Pancreas (tissue), 10 donors: ENCODE data around the gene CCDC51. TPM values are rescaled to one million over a fixed set of nuclear protein-coding genes. Genes with fewer than 3 reads are reported as not detected.
A peak's percentile ranks its signal among the peaks of the same experiment; 100 is the strongest.

Experiments used
- ATAC-seq, 4 donors: fragments of 200-7000 bp; cut with Tn5 transposase; one replicate each; pipeline versions ENCODE4 v1.8.0 to v1.9.1; 2020; ENCODE audit warnings: mild to moderate bottlenecking in 4 of 4, moderate library complexity in 4 of 4
- DNase-seq, 6 donors: peaks; one replicate each; pipeline ENCODE4 v3.0.0-alpha.2; 2020
- FAIRE-seq: peaks from 2 replicates; lab custom pipeline; 2012; peaks lifted over from hg19 to GRCh38; lab: Jason Lieb, UNC
- H3K27ac ChIP-seq, 4 donors: fragments of 200-600 bp; sonication (generic); 1 replicate in 3 of 4; 2 replicates in 1 of 4; pipeline versions ENCODE4 v1.5.0 to v1.8.0; 2020
- H3K27me3 ChIP-seq, 4 donors: fragments of 200-600 bp; one replicate each; pipeline ENCODE4 v1.8.0; 2021
- H3K36me3 ChIP-seq, 3 donors: fragments of 200-600 bp; sonication (generic) in 1 of 3; one replicate each; pipeline versions ENCODE4 v1.5.0 to v1.8.0; 2020 to 2021
- H3K4me1 ChIP-seq, 3 donors: fragments of 200-600 bp; one replicate each; pipeline ENCODE4 v1.8.0; 2021
- H3K4me3 ChIP-seq, 4 donors: fragments of 200-600 bp; sonication (generic) in 2 of 4; one replicate each; pipeline versions ENCODE4 v1.5.0 to v1.8.0; 2020 to 2021
- H3K9me3 ChIP-seq, 4 donors: fragments of 200-600 bp; one replicate each; pipeline ENCODE4 v1.8.0; 2021
- WGBS, 2 donors: extraction: QIAGEN DNeasy Blood & Tissue Kit; methylation state at CpG; one replicate each; pipeline ENCODE4 v1.1.7; 2013; 5-methylcytosine and 5-hydroxymethylcytosine counted together
- intact Hi-C, 3 donors: fragments of 100-400 bp; cut with DNase I; formaldehyde crosslinking; loops; one replicate each; pipeline versions ENCODE4 v1.11.1 to v1.14.2; 2022
- polyA plus RNA-seq, 2 donors: library from polyadenylated mRNA; stranded (reverse); fragments of 200-250 nt; gene quantifications; one replicate each; pipeline ENCODE4 v1.2.3, GENCODE V29; 2013
- total RNA-seq, 6 donors: library from RNA; stranded (reverse); fragmentation: NEBNext Ultra II Directional in 4 of 6; extraction: Animal tissue kit (Norgen Biotek cat#: 25700) in 4 of 6; gene quantifications; one replicate each; pipeline versions ENCODE4 v1.2.1 to v1.2.4, GENCODE V29; 2021 to 2023
- TF ChIP-seq, protein P1 (sequence below), 4 donors: fragments of 200-600 bp; sonication (generic) in 3 of 4; IDR thresholded peaks; one replicate each; pipeline versions ENCODE4 v1.5.0 to v1.8.0; 2021; ENCODE audit warnings: antibody characterized with exemption in 4 of 4
- donor health status: healthy with polysubstance abuse.
- donor health status: DM: no; HTN: no; CAD: no; lungs with moderate emphysema.
- donor health status: DM: no; HTN: no; CAD: no.
- donor health status: control.
- donor health status: control.
- donor health status: Bipolar disorder and iron deficiency.
- donor health status: DM: yes; HTN: yes; CAD: no.
- donor health status: DM: no; HTN: no; CAD: no.
- donor health status: DM: no; HTN: no; CAD: no.
- donor health status: DM: yes; HTN: yes; CAD: no.

The CCDC51 gene
- total and polyA plus RNA-seq, 8 donors, result 1.6 to 5.8 (median 3.3) TPM

GRCh38 chr3:48436477-48436787, 3.5 kb downstream of the CCDC51 start:
- Histone ChIP-seq H3K36me3 (peaks cover 0 to 4% (median 0%) of the 10 kb centered on the region in 3 donors), H3K4me1 (peaks cover 5 to 6% (median 6%) of the 10 kb centered on the region in 3 donors), H3K27me3 (no peaks in the 10 kb centered on the region), H3K27ac (no peak overlapping the region), H3K9me3 (no peaks in the 10 kb centered on the region), H3K4me3 (no peak overlapping the region)
- intact Hi-C loops, result loop anchor here (2.0 to 10.0 kb wide), 4 partner anchors 34 to 164 kb away; no protein-coding TSS in a partner anchor
- FAIRE-seq (no peak), DNase-seq (peak in 1 of 6 donors; percentile 21), ATAC-seq (no peak)
- TF ChIP-seq, protein P1, sequence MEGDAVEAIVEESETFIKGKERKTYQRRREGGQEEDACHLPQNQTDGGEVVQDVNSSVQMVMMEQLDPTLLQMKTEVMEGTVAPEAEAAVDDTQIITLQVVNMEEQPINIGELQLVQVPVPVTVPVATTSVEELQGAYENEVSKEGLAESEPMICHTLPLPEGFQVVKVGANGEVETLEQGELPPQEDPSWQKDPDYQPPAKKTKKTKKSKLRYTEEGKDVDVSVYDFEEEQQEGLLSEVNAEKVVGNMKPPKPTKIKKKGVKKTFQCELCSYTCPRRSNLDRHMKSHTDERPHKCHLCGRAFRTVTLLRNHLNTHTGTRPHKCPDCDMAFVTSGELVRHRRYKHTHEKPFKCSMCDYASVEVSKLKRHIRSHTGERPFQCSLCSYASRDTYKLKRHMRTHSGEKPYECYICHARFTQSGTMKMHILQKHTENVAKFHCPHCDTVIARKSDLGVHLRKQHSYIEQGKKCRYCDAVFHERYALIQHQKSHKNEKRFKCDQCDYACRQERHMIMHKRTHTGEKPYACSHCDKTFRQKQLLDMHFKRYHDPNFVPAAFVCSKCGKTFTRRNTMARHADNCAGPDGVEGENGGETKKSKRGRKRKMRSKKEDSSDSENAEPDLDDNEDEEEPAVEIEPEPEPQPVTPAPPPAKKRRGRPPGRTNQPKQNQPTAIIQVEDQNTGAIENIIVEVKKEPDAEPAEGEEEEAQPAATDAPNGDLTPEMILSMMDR (IDR thresholded peaks at IDR 0.05), result no peak
- WGBS, 2 donors, result 0 to 18% methylated on average over 1 of the region's 1 CpG

- TF ChIP-seq, protein P1 (IDR thresholded peaks at IDR 0.05), result peak; percentile 84 to 98 (median 98)
- Histone ChIP-seq H3K4me1 (peaks cover 3% of the 10 kb centered on the region in 3 donors), H3K27ac (no peak overlapping the region), H3K4me3 (no peak overlapping the region), H3K27me3 (no peaks in the 10 kb centered on the region), H3K36me3 (peaks cover 0 to 4% (median 0%) of the 10 kb centered on the region in 3 donors), H3K9me3 (no peaks in the 10 kb centered on the region)
- intact Hi-C loops, result loop anchor here (2.0 to 10.0 kb wide), 4 partner anchors 34 to 164 kb away; no protein-coding TSS in a partner anchor
- peak; percentile 77 to 90 (median 87) for DNase-seq
- FAIRE-seq, result no peak
- 34 to 35% methylated on average over 7 of the region's 7 CpGs for WGBS, 2 donors
- ATAC-seq, result peak; percentile 51 to 79 (median 72)
Measured at GRCh38 chr3:48435774-48436476, 4.0 kb downstream of the CCDC51 start.

DNA sequence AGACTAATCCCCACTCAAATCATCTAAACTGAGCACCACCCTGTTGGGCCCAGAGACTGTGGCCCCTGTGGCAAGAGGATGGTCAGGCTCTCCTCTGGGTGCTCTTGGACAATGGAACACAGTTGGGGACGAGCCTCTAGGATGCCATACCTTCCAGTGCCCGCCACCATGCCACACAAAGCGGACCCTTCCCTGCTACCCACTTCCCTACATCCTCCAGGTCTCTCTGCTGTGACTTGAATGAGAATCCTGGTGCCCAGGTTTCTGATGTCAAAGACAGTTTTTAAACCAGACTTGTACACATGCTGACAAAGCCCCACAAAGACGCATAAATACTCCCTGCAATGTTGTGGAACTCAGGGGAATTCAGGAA, 4.7 kb downstream of the CCDC51 start:
- Histone ChIP-seq H3K27me3 (no peaks in the 10 kb centered on the region), H3K9me3 (no peaks in the 10 kb centered on the region), H3K27ac (no peak overlapping the region), H3K36me3 (peaks cover 0 to 4% (median 0%) of the 10 kb centered on the region in 3 donors), H3K4me3 (no peak overlapping the region), H3K4me1 (peaks cover 3 to 9% (median 8%) of the 10 kb centered on the region in 3 donors)
- FAIRE-seq, result no peak
- TF ChIP-seq, protein P1 (IDR thresholded peaks at IDR 0.05), result no peak
- intact Hi-C loops, result loop anchor here (5.0 to 10.0 kb wide), 3 partner anchors 33 to 163 kb away; no protein-coding TSS in a partner anchor
- WGBS, 2 donors, result 79 to 87% methylated on average over 4 of the region's 4 CpGs
- ATAC-seq, result no peak
- DNase-seq, result peak in 1 of 6 donors; percentile 12

GRCh38 chr3:48434591-48435222, 5.2 kb downstream of the CCDC51 start:
- ATAC-seq, result no peak
- 62 to 67% methylated on average over 15 of the region's 15 CpGs for WGBS, 2 donors
- no peaks in the 10 kb centered on the region for H3K27me3 ChIP-seq
- H3K36me3 ChIP-seq, result peaks cover 0 to 4% (median 0%) of the 10 kb centered on the region in 3 donors
- FAIRE-seq, result no peak
- H3K4me3 ChIP-seq, result no peak overlapping the region
- peak in 2 of 6 donors; percentile 15 to 72 for DNase-seq
- intact Hi-C loops, result loop anchor here (5.0 to 10.0 kb wide), 3 partner anchors 32 to 162 kb away; no protein-coding TSS in a partner anchor
- H3K4me1 ChIP-seq, result peaks cover 3 to 9% (median 8%) of the 10 kb centered on the region in 3 donors
- H3K9me3 ChIP-seq, result no peaks in the 10 kb centered on the region
- TF ChIP-seq, protein P1 (IDR thresholded peaks at IDR 0.05), result no peak
- no peak overlapping the region for H3K27ac ChIP-seq
